Measurements from ENCODE around the gene HLA-DQB2. TPM values are rescaled to one million over a fixed set of nuclear protein-coding genes. Genes with fewer than 3 reads are reported as not detected.

The HLA-DQB2 gene
- total and polyA plus RNA-seq, 3 donors from 2014 or later = 0.62 to 6.2 (median 0.79) TPM

GRCh38 chr6:32716396-32716795 is 46.9 kb downstream of the HLA-DQB2 start:
- DNase-seq = no peak
- Histone ChIP-seq H3K36me3 (ENCODE audit: low read depth, missing control alignments) (no peaks in the 10 kb centered on the region), H3K4me1 (no peaks in the 10 kb centered on the region), H3K4me3 (no peak overlapping the region), H3K27ac (no peak overlapping the region), H3K9me3 (no peaks in the 10 kb centered on the region), H3K27me3 (no peaks in the 10 kb centered on the region)
- no peak for TF ChIP-seq POLR2A (IDR thresholded peaks at IDR 0.05)
- TF ChIP-seq, protein P1, sequence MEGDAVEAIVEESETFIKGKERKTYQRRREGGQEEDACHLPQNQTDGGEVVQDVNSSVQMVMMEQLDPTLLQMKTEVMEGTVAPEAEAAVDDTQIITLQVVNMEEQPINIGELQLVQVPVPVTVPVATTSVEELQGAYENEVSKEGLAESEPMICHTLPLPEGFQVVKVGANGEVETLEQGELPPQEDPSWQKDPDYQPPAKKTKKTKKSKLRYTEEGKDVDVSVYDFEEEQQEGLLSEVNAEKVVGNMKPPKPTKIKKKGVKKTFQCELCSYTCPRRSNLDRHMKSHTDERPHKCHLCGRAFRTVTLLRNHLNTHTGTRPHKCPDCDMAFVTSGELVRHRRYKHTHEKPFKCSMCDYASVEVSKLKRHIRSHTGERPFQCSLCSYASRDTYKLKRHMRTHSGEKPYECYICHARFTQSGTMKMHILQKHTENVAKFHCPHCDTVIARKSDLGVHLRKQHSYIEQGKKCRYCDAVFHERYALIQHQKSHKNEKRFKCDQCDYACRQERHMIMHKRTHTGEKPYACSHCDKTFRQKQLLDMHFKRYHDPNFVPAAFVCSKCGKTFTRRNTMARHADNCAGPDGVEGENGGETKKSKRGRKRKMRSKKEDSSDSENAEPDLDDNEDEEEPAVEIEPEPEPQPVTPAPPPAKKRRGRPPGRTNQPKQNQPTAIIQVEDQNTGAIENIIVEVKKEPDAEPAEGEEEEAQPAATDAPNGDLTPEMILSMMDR (IDR thresholded peaks at IDR 0.05) = no peak
- 92 to 94% methylated on average over 3 of the region's 3 CpGs for WGBS, 2 donors
- intact Hi-C loops (cut with DNase I; ENCODE audit: low total_unique reads) = no loop called here

DNA sequence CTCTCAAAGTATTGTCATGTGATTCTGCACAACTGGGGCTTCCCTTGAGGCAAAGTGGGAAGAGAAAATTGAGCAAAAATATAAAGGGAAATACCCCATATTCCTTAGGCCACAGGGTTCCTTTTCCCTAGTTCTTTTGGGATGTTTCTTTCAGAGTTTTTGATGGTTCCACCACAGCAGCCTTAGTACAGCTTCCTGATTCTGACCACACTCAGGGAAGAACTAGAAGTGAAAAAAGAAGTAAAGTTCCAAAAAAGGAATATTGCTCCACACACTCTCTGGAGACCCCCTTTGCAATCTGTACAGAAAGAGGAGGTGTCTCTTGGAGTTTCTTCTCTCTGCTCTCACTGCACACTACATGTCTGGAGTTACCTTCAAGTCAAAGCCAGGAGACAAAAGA is 50.1 kb downstream of the HLA-DQB2 start:
- no peaks in the 10 kb centered on the region for H3K36me3 ChIP-seq (ENCODE audit: low read depth, missing control alignments)
- H3K9me3 ChIP-seq = no peaks in the 10 kb centered on the region
- no peak for TF ChIP-seq POLR2A (IDR thresholded peaks at IDR 0.05)
- TF ChIP-seq, protein P1 (IDR thresholded peaks at IDR 0.05) = no peak
- no peaks in the 10 kb centered on the region for H3K4me1 ChIP-seq
- no peaks in the 10 kb centered on the region for H3K27me3 ChIP-seq
- H3K4me3 ChIP-seq = no peak overlapping the region
- H3K27ac ChIP-seq = no peak overlapping the region
- intact Hi-C loops (cut with DNase I; ENCODE audit: low total_unique reads) = no loop called here
- no peak for DNase-seq

- no peak for DNase-seq
- no peaks in the 10 kb centered on the region for H3K36me3 ChIP-seq (ENCODE audit: low read depth, missing control alignments)
- intact Hi-C loops (cut with DNase I; ENCODE audit: low total_unique reads) = loop anchor here (10.0 kb wide), 1 partner anchor 295 kb away; no protein-coding TSS in a partner anchor
- TF ChIP-seq POLR2A (IDR thresholded peaks at IDR 0.05) = no peak
- TF ChIP-seq, protein P1 (IDR thresholded peaks at IDR 0.05) = no peak
- H3K27me3 ChIP-seq = no peaks in the 10 kb centered on the region
- H3K9me3 ChIP-seq = no peaks in the 10 kb centered on the region
- no peaks in the 10 kb centered on the region for H3K4me1 ChIP-seq
- no peak overlapping the region for H3K27ac ChIP-seq
- H3K4me3 ChIP-seq = no peak overlapping the region
Observed at GRCh38 chr6:32709625-32710024, 53.7 kb downstream of the HLA-DQB2 start.

Small RNAs within 50 kb of the gene (microRNA-seq; reads per million reads assigned to microRNA genes)
- 0 reads per million in 2 donors for gene MIR3135B (ENCODE audit: borderline number of aligned reads in 2 of 2, borderline replicate concordance in 1 of 2)

Small RNAs within 50 kb of the gene (small RNA-seq; reads per million reads assigned to genes)
- gene MIR3135B = 0 reads per million in 2 donors

Other genes with a start within 250 kb of the HLA-DQB2 start
- gene HLA-DRB5, start 233.2 kb downstream of the HLA-DQB2 start, total RNA-seq = under 1 TPM; 0.39 to 0.56 TPM
- gene HLA-DRB5, start 233.2 kb downstream of the HLA-DQB2 start, polyA plus RNA-seq (ENCODE audit: insufficient read depth, low read depth, low replicate concordance) = 43.3 TPM
- gene HLA-DRB1, start 173.7 kb downstream of the HLA-DQB2 start, total RNA-seq = 10 to 100 TPM in 1 of 2 donors, 1 to 10 TPM in 1; 9.5 to 12.0 TPM
- gene HLA-DRB1, start 173.7 kb downstream of the HLA-DQB2 start, polyA plus RNA-seq (ENCODE audit: insufficient read depth, low read depth, low replicate concordance) = 135 TPM
- gene HLA-DQA1, start 126.1 kb downstream of the HLA-DQB2 start, total RNA-seq = 1 to 10 TPM in 1 of 2 donors, under 1 TPM in 1; 0.94 to 1.6 TPM
- gene HLA-DQA1, start 126.1 kb downstream of the HLA-DQB2 start, polyA plus RNA-seq (ENCODE audit: insufficient read depth, low read depth, low replicate concordance) = 33.9 TPM
- gene HLA-DQB1, start 96.9 kb downstream of the HLA-DQB2 start, total RNA-seq = 1 to 10 TPM in 1 of 2 donors, under 1 TPM in 1; 0.08 to 1.7 TPM
- 7.7 TPM for gene HLA-DQB1, start 96.9 kb downstream of the HLA-DQB2 start, polyA plus RNA-seq (ENCODE audit: insufficient read depth, low read depth, low replicate concordance)
- gene HLA-DQA2, start 22.1 kb downstream of the HLA-DQB2 start, total RNA-seq = not detected
- 27.3 TPM for gene HLA-DQA2, start 22.1 kb downstream of the HLA-DQB2 start, polyA plus RNA-seq (ENCODE audit: insufficient read depth, low read depth, low replicate concordance)
- gene HLA-DOB, start 53.5 kb upstream of the HLA-DQB2 start, total RNA-seq = 1 to 10 TPM in 1 of 2 donors, under 1 TPM in 1; 0.31 to 1.3 TPM
- 2.3 TPM for gene HLA-DOB, start 53.5 kb upstream of the HLA-DQB2 start, polyA plus RNA-seq (ENCODE audit: insufficient read depth, low read depth, low replicate concordance)
- 10 to 100 TPM in 1 of 2 donors, 1 to 10 TPM in 1; 6.3 to 10.2 TPM for gene TAP2, start 75.2 kb upstream of the HLA-DQB2 start, total RNA-seq
- 9.1 TPM for gene TAP2, start 75.2 kb upstream of the HLA-DQB2 start, polyA plus RNA-seq (ENCODE audit: insufficient read depth, low read depth, low replicate concordance)
- gene PSMB8, start 80.5 kb upstream of the HLA-DQB2 start, total RNA-seq = 10 to 100 TPM in 1 of 2 donors, 1 to 10 TPM in 1; 4.6 to 11.2 TPM
- 35.7 TPM for gene PSMB8, start 80.5 kb upstream of the HLA-DQB2 start, polyA plus RNA-seq (ENCODE audit: insufficient read depth, low read depth, low replicate concordance)
- gene TAP1, start 90.2 kb upstream of the HLA-DQB2 start, total RNA-seq = 10 to 100 TPM; 45.6 to 57.4 TPM
- 58.8 TPM for gene TAP1, start 90.2 kb upstream of the HLA-DQB2 start, polyA plus RNA-seq (ENCODE audit: insufficient read depth, low read depth, low replicate concordance)
- 1 to 10 TPM; 6.2 to 7.9 TPM for gene PSMB9, start 90.7 kb upstream of the HLA-DQB2 start, total RNA-seq
- 29.7 TPM for gene PSMB9, start 90.7 kb upstream of the HLA-DQB2 start, polyA plus RNA-seq (ENCODE audit: insufficient read depth, low read depth, low replicate concordance)
- 1 to 10 TPM; 4.9 to 6.0 TPM for gene HLA-DMB, start 177.5 kb upstream of the HLA-DQB2 start, total RNA-seq
- gene HLA-DMB, start 177.5 kb upstream of the HLA-DQB2 start, polyA plus RNA-seq (ENCODE audit: insufficient read depth, low read depth, low replicate concordance) = 46.1 TPM
- gene HLA-DMA, start 189.6 kb upstream of the HLA-DQB2 start, total RNA-seq = 10 to 100 TPM; 10.1 to 19.8 TPM
- gene HLA-DMA, start 189.6 kb upstream of the HLA-DQB2 start, polyA plus RNA-seq (ENCODE audit: insufficient read depth, low read depth, low replicate concordance) = 54.5 TPM
- 100 to 1,000 TPM; 312 to 334 TPM for gene BRD2, start 205.1 kb upstream of the HLA-DQB2 start, total RNA-seq
- 299 TPM for gene BRD2, start 205.1 kb upstream of the HLA-DQB2 start, polyA plus RNA-seq (ENCODE audit: insufficient read depth, low read depth, low replicate concordance)
- gene HLA-DOA, start 246.1 kb upstream of the HLA-DQB2 start, total RNA-seq = 1 to 10 TPM; 1.2 to 1.7 TPM
- 13.5 TPM for gene HLA-DOA, start 246.1 kb upstream of the HLA-DQB2 start, polyA plus RNA-seq (ENCODE audit: insufficient read depth, low read depth, low replicate concordance)